GM19372 (cell line): ENCODE results near the gene ZNF582.
"Not testable (repeated sequence)": the region's sequence is repeated elsewhere in the genome, so short reads cannot be mapped to it uniquely, and the experiment has no call there.

ENCODE experiments used
- ATAC-seq: cut with Tn5 transposase; IDR thresholded peaks from one replicate; pipeline ENCODE4 v1.9.1; 2021; ENCODE audit warnings: mild to moderate bottlenecking, low read depth, moderate library complexity; ENCODE audit not compliant: unreplicated experiment

Gene ZNF582

GRCh38 chr19:56355517-56355916, 37.8 kb downstream of the ZNF582 start:
- ATAC-seq = no peak

DNA sequence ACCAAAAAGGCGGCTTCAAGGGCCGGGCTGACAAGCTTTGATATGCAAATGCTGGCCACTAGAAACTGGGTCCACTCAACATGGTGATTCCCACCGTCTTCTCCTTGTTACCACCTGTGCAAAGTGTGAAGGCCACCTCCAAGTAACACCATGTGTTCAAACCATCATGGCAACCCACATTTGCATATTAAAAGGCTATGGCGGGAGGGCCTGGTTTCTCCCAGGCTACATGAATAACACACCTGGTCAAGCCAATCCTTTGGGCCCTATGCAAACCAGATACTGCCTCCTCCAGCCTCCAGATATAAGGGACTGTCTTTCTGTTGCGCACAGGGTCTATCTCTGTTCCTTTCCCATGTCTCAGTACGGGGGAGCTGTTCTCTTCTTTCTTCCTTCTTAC, 42.1 kb downstream of the ZNF582 start:
- ATAC-seq = no peak

- no peak for ATAC-seq
Observed at GRCh38 chr19:56350416-56351045, 42.8 kb downstream of the ZNF582 start.

DNA sequence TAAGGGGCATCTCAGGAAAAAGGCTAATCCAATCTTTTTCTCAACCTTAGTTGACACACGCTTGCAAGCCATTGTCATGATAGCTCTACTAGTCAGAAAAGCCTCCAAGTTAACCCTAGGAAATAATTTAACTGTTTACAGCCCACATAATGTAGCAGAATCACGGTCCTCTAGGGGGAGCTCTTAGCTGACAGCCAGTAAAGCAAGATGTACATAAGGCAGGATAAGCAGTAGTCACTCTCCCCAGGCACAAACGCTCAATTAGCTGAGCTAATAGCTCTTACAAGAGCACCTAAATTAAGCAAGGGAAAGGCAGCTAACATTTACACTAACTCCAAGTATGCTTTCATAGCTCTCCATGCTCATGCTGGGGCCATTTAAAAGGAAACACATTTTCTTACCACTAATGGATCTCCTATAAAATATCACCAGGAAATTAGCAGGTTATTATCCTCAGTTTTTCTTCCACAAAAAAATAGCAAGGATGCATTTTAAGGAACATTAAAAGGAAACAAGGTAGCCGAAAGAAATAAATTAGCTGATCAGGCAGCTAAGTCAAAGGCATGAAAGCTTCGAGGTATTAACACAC, 45.0 kb downstream of the ZNF582 start:
- ATAC-seq = no peak

GRCh38 chr19:56347163-56347778, 46.1 kb downstream of the ZNF582 start:
- no peak for ATAC-seq

DNA sequence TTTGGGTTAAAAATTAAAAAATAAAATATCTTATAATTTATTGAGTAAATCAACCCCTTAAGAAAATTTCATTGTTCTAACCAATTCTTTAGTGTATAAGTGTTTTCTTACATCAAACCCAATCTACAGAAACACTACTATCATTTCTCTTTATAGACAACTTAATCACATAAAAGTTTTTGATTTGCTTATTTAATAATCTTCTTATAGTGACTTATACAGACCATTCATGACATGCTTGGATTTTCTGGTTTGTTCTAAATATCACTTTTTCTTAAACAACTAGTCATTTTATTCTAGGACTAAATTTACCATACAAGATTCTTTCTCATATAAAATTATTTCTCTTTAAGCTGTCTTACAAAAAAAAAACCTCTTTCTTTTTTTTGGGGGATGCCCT, 51.4 kb downstream of the ZNF582 start:
- ATAC-seq = no peak

- ATAC-seq = not testable (repeated sequence)
Observed at GRCh38 chr19:56339031-56339430, 54.3 kb downstream of the ZNF582 start.

- ATAC-seq = not testable (repeated sequence)
Observed at GRCh38 chr19:56337077-56337476, 56.3 kb downstream of the ZNF582 start.

DNA sequence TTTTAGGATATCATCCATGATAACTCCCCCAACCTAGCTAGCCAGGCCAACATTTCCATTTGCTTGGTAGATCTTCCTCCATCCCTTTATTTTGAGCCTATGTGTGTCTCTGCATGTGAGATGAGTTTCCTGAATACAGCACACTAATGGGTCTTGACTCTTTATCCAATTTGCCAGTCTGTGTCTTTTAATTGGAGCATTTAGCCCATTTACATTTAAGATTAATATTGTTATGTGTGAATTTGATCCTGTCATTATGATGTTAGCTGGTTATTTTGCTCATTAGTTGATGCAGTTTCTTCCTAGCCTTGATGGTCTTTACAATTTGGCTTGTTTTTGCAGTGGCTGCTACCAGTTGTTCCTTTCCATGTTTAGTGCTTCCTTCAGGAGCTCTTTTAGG, 58.0 kb downstream of the ZNF582 start:
- not testable (repeated sequence) for ATAC-seq

DNA sequence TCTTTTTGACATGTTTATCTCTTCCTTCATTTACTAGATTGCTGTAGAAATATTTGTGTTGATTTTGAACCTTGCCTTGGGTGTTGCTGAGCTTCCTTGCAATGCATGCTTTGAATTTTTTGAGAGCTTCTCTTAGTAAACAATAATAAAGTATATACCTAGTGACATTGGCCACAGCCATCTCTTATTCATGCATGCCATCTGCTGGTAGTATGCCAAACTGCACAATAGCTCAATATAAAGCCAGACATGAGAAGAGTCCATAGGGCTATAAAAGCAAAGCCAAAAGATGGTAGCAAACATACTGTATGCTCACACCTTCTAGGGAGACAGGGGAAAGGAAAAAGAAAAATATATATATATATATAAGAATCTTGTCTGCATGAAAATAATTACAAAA, 59.8 kb downstream of the ZNF582 start:
- ATAC-seq = no peak
